HG02763 (cell line): ENCODE data around the gene LMX1A.

Source experiments
- ATAC-seq: cut with Tn5 transposase; IDR thresholded peaks from one replicate; pipeline ENCODE4 v1.9.1; 2021; ENCODE audit warnings: mild to moderate bottlenecking, moderate library complexity; ENCODE audit not compliant: unreplicated experiment

Gene LMX1A

GRCh38 chr1:165369255-165369848 lies 12.8 kb upstream of the LMX1A start:
- no peak for ATAC-seq

GRCh38 chr1:165367375-165367993 lies 11.0 kb upstream of the LMX1A start:
- no peak for ATAC-seq

- ATAC-seq, result no peak
Measured at GRCh38 chr1:165365341-165365740, 8.8 kb upstream of the LMX1A start.

- ATAC-seq, result no peak
Measured at GRCh38 chr1:165364568-165365133, 8.1 kb upstream of the LMX1A start.

GRCh38 chr1:165356876-165357275 lies 361 bp upstream of the LMX1A start:
- no peak for ATAC-seq

- no peak for ATAC-seq
Measured at GRCh38 chr1:165355139-165355976, 1.2 kb downstream of the LMX1A start.

GRCh38 chr1:165354739-165355138 lies 1.8 kb downstream of the LMX1A start:
- no peak for ATAC-seq

GRCh38 chr1:165353731-165354671 lies 2.5 kb downstream of the LMX1A start:
- no peak for ATAC-seq

GRCh38 chr1:165352442-165353293 lies 3.8 kb downstream of the LMX1A start:
- no peak for ATAC-seq

GRCh38 chr1:165351863-165352441 lies 4.6 kb downstream of the LMX1A start:
- ATAC-seq, result no peak

GRCh38 chr1:165350840-165351239 lies 5.7 kb downstream of the LMX1A start:
- no peak for ATAC-seq

- ATAC-seq, result no peak
Measured at GRCh38 chr1:165345502-165345901, 11.0 kb downstream of the LMX1A start.

GRCh38 chr1:165344736-165345135 lies 11.8 kb downstream of the LMX1A start:
- no peak for ATAC-seq

GRCh38 chr1:165344198-165344597 lies 12.3 kb downstream of the LMX1A start:
- ATAC-seq, result no peak

GRCh38 chr1:165342587-165342986 lies 13.9 kb downstream of the LMX1A start:
- ATAC-seq, result no peak

GRCh38 chr1:165342168-165342567 lies 14.3 kb downstream of the LMX1A start:
- ATAC-seq, result no peak

GRCh38 chr1:165339164-165339563 lies 17.4 kb downstream of the LMX1A start:
- ATAC-seq, result no peak

- ATAC-seq, result no peak
Measured at GRCh38 chr1:165330483-165330882, 26.0 kb downstream of the LMX1A start.

- ATAC-seq, result no peak
Measured at GRCh38 chr1:165329104-165329503, 27.4 kb downstream of the LMX1A start.
